HG03135 (cell line): ENCODE measurements around the gene GABBR2.
"Not testable (repeated sequence)": the region's sequence is repeated elsewhere in the genome, so short reads cannot be mapped to it uniquely, and the experiment has no call there.

Experiments
- ATAC-seq: cut with Tn5 transposase; IDR thresholded peaks from one replicate; pipeline ENCODE4 v1.9.1; 2021; ENCODE audit warnings: mild to moderate bottlenecking, moderate library complexity; ENCODE audit not compliant: unreplicated experiment

GABBR2 gene

GRCh38 chr9:98310752-98311392, 397.9 kb downstream of the GABBR2 start:
- no peak for ATAC-seq

DNA sequence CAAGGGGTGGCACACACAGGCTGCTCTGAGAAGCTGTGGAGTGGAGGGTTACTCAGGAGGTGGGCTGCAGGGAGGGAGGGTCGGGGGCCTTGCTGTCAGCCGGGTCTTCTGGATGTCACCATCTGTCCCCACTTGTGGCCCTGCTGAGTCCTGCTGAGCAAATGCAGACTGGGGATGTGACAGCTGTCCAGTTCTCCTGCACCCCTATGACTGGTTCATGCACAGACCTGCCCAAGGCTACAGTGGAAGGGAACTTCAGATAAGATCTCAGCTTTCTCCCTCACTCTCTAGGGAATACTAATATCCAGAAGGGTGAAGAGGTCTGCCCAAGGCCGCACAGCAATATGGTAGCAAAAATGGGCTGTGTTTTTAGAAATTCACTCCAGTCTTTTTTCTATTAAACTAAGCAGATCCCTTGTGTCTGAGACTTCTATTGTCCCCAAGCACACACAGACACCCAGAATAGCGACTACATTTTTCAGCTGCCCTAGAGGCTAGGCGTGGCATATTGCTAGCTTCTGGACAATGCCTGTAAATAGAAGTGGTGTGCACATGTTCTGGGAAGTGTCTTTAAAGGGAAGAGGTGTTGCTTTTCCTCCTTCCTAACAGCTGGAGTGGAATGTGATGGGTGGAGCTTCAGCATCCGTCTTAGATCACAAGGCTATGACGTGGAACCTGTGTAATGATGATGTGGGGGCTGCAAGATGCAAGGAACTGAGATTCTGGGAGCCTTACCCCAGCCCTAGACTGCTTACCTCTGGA, 402.2 kb downstream of the GABBR2 start:
- no peak for ATAC-seq

GRCh38 chr9:98304381-98304780, 404.4 kb downstream of the GABBR2 start:
- no peak for ATAC-seq

GRCh38 chr9:98303633-98304125, 405.1 kb downstream of the GABBR2 start:
- ATAC-seq, result no peak

- ATAC-seq, result no peak
Measured at GRCh38 chr9:98302938-98303632, 405.6 kb downstream of the GABBR2 start.

DNA sequence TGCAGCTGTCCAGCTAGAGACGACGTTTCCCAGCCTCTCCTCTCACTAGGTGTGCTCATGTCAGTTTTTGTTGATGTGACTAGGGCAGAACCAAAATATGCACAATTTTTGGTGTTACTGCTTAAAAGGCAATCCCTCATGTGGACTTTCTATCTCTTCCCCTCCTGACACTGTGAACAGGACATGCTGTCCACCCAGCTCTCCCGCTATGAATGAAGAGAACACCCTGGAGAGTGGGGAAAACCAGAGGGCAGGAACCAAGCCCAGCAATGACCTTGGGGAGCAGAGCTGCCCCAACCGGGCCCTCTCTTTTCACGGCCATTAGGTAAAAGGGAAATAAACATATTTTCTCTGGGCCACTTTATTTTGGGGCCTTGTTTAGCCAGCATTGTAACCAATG, 406.6 kb downstream of the GABBR2 start:
- no peak for ATAC-seq

DNA sequence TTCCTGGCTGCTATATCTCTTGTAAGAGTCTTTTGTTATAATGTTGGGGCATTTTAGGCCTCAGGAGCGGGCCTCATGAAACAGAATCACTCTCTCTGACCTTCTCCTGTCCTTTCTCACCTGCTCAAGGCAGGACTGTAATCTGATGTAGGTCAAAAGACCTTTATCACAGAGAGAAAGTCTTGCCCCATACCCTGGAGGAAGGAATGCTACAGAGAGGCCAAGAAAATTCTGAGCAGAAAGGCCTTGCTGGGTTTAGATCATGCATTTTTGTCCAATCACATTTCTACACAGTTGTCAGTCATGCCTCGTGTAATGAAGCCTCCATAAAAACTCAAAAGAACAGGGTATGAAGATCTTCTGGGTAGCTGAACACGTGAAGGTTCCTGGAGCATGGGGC, 408.1 kb downstream of the GABBR2 start:
- ATAC-seq, result no peak

GRCh38 chr9:98298476-98298875, 410.3 kb downstream of the GABBR2 start:
- no peak for ATAC-seq

- ATAC-seq, result no peak
Measured at GRCh38 chr9:98295824-98296223, 412.9 kb downstream of the GABBR2 start.

DNA sequence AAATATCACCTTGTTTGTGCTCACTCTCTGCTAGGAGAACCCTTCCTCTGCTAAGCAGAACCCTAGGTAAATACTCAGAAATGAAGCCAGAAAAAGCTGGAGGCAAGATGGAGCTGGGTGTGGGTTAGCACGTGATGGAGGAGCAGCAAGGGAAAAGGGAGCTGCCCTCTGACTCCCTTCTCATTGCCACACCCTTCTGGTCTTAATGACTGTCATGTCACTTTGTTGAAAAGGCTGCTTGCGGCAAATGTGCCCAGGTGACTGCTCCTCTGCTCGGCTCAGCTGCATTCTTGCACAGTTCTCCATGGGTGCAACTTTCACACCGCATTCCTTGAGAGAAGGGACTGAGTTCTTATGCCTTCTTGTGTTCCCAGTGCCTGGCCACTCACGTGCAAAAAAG, 416.9 kb downstream of the GABBR2 start:
- no peak for ATAC-seq

- ATAC-seq, result no peak
Measured at GRCh38 chr9:98290411-98290810, 418.3 kb downstream of the GABBR2 start.

GRCh38 chr9:98289614-98290201, 419.0 kb downstream of the GABBR2 start:
- no peak for ATAC-seq

DNA sequence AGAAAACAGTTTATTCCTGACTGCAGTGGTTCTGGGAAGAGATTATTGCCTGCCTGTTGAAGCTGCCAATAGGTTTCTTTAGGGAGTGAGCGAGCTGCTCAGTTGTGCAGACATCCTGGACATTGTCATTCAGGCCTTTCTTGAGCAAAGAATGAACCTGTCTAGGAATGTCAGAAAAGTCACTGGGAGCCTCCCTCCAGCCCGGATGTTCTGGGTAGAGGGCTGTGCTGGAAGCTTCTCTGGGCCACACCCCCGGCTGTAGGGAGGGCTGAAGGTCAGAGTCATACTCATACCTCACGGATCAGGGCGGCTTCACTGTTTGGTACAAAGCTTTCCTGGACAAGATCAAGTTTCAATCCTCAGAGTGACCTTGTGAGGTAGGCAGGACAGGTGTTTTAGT, 419.9 kb downstream of the GABBR2 start:
- no peak for ATAC-seq

DNA sequence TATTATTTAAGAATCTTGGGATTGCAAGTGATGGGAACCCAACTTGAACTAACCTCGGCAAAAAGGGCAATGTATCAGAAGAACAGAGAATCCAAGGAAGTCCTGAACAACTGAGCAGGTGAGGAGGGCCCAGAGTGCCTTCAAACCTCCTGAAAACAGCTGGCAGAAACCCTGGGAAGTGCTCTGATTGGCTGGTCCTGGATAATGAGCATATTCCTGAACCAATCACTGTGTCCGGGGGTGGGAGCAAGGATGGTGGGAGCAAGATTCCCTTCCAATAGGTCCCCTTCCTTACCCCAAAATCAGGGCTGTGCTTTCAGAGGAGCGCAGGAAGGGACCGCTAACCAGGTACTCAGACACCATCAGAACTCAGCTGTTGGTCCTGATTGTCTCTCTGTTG, 421.4 kb downstream of the GABBR2 start:
- ATAC-seq, result no peak

- no peak for ATAC-seq
Measured at GRCh38 chr9:98285446-98285845, 423.3 kb downstream of the GABBR2 start.

DNA sequence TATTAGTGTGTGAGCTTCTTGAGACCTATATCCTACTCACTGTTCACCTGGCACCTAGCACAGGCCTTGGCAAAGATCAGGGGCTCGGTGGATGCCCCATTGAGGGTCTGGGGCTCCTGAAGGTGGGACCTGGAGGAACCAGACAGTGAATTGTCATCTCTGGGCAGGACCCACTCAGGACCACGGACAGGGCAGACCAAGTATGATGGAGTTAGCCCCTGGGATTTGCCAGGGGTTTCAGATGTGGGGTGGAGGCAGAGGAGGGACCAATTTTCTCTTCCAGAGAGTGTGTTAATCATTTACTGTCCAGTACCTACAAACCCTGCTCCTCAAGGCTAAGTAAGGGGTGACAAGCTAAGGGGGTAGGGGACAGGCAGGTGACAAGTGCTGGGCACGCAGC, 424.0 kb downstream of the GABBR2 start:
- ATAC-seq, result no peak

DNA sequence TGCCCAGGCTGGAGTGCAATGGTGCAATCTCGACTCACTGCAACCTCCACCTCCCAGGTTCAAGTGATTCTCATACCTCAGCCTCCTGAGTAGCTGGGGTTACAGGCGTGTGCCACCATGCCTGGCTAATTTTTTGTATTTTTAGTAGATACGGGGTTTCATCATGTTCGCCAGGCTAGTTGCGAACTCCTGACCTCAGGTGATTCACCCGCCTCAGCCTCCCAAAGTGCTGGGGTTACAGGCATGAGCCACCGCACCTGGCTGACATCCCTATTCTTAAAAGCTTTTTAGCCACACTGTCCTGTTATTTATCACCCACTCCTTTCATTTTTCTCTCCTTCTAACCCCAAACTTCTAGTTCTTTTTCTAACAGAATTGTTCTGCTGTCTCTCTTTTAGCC, 425.6 kb downstream of the GABBR2 start:
- ATAC-seq, result not testable (repeated sequence)

- ATAC-seq, result no peak
Measured at GRCh38 chr9:98281281-98281680, 427.5 kb downstream of the GABBR2 start.

DNA sequence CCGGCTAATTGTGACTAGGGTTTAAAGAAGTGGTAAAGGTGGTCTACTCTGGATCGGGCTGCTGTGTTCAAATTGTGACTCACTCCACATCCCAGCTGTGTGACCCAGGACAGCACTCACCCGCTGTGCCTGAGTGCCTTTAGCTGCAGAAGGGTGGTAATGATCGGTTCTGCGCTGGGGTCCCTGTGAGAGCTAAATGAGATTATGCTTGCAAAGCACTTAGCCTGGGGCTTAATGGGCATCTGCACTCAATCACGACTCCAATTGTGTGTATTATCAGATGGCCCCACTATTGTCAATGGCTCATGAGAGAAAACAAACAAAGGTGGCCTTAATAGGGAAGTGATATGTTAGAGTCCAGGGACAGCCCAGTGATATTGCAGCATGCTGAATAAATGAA, 428.2 kb downstream of the GABBR2 start:
- no peak for ATAC-seq

DNA sequence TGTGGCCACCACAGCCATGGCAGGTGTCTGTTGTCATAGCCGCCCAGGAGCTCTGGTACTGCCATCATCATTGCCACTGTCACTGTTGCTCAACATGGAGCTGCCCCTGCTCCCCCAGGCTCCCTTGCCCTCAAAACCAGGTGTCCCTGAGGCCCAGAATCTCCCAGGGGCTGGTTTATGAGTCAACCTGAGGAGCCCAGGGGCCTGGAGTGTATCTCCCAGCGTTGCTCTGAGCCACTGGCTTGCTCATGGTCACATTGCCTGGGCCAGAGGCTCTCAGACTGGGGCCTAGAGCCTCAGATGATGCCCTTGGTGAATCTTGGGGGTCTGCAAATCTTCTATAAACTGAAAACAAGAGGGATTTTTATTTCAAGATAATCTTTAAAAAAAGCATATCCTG, 428.6 kb downstream of the GABBR2 start:
- ATAC-seq, result no peak

DNA sequence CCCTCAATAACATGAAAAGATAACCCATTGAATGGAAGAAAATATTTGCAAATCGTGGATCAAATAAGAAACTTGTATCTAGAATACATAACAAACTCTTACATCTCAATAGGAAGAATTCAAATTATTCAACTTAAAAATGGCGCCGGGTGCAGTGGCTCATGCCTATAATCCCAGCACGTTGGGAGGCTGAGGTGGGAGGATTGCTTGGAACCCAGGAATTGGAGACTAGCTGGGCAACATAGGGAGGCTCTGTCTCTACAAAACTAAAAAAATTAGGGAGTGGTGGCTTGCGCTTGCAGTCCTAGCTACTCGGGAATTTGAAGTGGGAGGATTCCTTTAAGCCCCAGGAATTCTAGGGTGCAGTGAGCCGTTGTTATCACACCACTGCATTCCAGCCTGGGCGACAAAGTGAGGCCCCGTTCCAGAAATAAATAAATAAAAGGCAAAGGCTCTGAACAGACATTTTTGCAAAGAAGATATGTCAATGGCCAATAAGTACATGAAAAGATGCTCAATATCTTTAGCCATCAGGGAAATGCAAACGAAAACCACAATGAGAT, 431.7 kb downstream of the GABBR2 start:
- ATAC-seq, result no peak
